HL-60 (cell line): ENCODE results near the gene NEB.

Experiments used
- DNase-seq, 2 experiments: peaks; one replicate each; pipeline ENCODE4 v3.0.0-alpha.2; 2010 to 2020; ENCODE audit warnings: low read depth in 1 of 2, low spot score in 1 of 2
- H3K27ac ChIP-seq: fragments of 250-450 bp; sonication (Bioruptor Pico); replicated peaks from 2 replicates; pipeline ENCODE4 v1.5.1; 2020; ENCODE audit warnings: mild to moderate bottlenecking, moderate library complexity
- H3K27me3 ChIP-seq: fragments of 250-450 bp; sonication (Bioruptor Pico); 2 replicates; pipeline ENCODE4 v1.5.1; 2021; ENCODE audit warnings: mild to moderate bottlenecking, moderate library complexity; ENCODE audit not compliant: insufficient read depth, poor library complexity, severe bottlenecking
- H3K4me3 ChIP-seq: replicated peaks from 2 replicates; pipeline ENCODE4 v1.5.1; 2011; ENCODE audit warnings: mild to moderate bottlenecking, control low read depth, low read length; ENCODE audit not compliant: insufficient read depth
- CTCF ChIP-seq: IDR thresholded peaks from one replicate; pipeline ENCODE4 v1.5.1; 2011; ENCODE audit warnings: low read length, control low read depth, inconsistent platforms; ENCODE audit not compliant: insufficient read depth
- GABPA ChIP-seq: IDR thresholded peaks from 2 replicates; pipeline ENCODE4 v1.6.1; 2012; ENCODE audit warnings: low read depth
- POLR2AphosphoS5 ChIP-seq: IDR thresholded peaks from 2 replicates; pipeline ENCODE4 v1.6.1; 2012; ENCODE audit warnings: low read depth
- SPI1 ChIP-seq: IDR thresholded peaks from 2 replicates; pipeline ENCODE4 v1.6.1; 2012; ENCODE audit warnings: low read depth, mild to moderate bottlenecking, borderline replicate concordance
- TF ChIP-seq, protein P1 (sequence below): IDR thresholded peaks from 2 replicates; pipeline ENCODE4 v1.6.1; 2012; ENCODE audit warnings: low read depth; ENCODE audit not compliant: insufficient replicate concordance

NEB gene

GRCh38 chr2:151544449-151544848 lies 189.8 kb downstream of the NEB start:
- no peak for DNase-seq
- no peak overlapping the region for H3K27ac ChIP-seq
- no peak overlapping the region for H3K4me3 ChIP-seq
- H3K27me3 ChIP-seq: no peaks in the 10 kb centered on the region
- TF ChIP-seq SPI1: no peak
- TF ChIP-seq CTCF: no peak
- TF ChIP-seq, protein P1, sequence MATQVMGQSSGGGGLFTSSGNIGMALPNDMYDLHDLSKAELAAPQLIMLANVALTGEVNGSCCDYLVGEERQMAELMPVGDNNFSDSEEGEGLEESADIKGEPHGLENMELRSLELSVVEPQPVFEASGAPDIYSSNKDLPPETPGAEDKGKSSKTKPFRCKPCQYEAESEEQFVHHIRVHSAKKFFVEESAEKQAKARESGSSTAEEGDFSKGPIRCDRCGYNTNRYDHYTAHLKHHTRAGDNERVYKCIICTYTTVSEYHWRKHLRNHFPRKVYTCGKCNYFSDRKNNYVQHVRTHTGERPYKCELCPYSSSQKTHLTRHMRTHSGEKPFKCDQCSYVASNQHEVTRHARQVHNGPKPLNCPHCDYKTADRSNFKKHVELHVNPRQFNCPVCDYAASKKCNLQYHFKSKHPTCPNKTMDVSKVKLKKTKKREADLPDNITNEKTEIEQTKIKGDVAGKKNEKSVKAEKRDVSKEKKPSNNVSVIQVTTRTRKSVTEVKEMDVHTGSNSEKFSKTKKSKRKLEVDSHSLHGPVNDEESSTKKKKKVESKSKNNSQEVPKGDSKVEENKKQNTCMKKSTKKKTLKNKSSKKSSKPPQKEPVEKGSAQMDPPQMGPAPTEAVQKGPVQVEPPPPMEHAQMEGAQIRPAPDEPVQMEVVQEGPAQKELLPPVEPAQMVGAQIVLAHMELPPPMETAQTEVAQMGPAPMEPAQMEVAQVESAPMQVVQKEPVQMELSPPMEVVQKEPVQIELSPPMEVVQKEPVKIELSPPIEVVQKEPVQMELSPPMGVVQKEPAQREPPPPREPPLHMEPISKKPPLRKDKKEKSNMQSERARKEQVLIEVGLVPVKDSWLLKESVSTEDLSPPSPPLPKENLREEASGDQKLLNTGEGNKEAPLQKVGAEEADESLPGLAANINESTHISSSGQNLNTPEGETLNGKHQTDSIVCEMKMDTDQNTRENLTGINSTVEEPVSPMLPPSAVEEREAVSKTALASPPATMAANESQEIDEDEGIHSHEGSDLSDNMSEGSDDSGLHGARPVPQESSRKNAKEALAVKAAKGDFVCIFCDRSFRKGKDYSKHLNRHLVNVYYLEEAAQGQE: no peak
- TF ChIP-seq GABPA: no peak
- no peak for TF ChIP-seq POLR2AphosphoS5

DNA sequence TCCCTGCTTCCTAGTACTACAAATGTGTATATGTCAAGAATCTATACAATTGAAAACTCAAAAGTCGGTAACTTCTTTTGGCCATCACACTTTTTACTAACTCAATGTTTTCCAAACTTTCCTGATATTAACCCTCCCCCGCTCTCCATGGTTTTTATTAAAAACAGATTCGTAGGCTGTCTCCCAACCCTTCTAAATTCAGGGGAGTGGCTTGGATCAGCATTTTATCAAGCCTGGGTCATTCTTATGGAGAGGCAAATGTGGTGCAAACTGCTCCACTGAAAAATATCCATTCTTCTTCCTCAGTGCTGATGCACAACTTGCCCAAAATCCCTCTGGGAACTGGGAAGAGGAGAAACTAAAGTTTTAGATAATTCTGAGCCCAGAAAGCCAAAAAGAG lies 190.4 kb downstream of the NEB start:
- H3K4me3 ChIP-seq: no peak overlapping the region
- no peak overlapping the region for H3K27ac ChIP-seq
- TF ChIP-seq CTCF (no peak), POLR2AphosphoS5 (no peak), SPI1 (no peak), GABPA (no peak)
- TF ChIP-seq, protein P1: no peak
- DNase-seq: no peak
- H3K27me3 ChIP-seq: no peaks in the 10 kb centered on the region

DNA sequence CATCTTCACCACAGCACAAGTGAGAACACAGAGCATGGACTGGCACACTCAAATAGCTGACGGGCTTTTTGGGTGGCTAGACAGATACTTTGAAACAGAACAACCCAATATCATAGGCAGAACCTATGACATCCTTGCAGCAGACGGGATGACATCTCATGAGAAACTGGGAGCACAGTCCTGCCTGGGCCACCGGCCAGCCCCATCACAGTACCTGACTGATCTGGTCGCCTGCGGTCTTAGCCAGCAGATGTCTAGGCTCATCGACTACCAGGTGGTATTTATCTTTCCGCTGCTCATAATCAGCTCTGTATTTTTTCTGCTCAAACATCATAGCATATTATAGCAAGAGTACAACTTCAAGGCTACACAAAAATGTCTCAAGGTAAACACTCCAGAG lies 200.3 kb downstream of the NEB start:
- no peak overlapping the region for H3K27ac ChIP-seq
- TF ChIP-seq GABPA (no peak), SPI1 (no peak)

DNA sequence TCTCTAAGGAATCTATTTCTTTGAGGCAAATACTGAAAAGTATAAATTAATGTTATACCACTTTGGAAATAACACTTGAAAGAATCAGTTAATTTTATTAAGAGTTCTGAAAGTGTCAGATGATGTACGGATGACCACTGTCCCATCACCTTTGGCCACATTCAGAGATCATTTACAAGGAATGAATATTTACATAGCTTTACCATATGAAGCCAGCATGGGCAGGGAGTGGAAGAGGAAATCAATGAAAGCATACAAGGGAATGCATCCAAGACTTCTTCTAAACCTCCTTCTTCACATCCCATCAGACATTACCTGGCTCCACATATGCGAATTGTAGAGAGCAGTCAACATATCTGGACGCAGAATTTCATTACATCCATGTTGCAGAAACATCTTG lies 201.1 kb downstream of the NEB start:
- Histone ChIP-seq H3K27me3 (no peaks in the 10 kb centered on the region), H3K27ac (no peak overlapping the region), H3K4me3 (no peak overlapping the region)
- TF ChIP-seq SPI1: no peak
- no peak for DNase-seq

More for the DNA sequence above, 200.3 kb downstream of the NEB start:
- Histone ChIP-seq H3K4me3 (no peak overlapping the region), H3K27me3 (no peaks in the 10 kb centered on the region)
- no peak for DNase-seq

DNA sequence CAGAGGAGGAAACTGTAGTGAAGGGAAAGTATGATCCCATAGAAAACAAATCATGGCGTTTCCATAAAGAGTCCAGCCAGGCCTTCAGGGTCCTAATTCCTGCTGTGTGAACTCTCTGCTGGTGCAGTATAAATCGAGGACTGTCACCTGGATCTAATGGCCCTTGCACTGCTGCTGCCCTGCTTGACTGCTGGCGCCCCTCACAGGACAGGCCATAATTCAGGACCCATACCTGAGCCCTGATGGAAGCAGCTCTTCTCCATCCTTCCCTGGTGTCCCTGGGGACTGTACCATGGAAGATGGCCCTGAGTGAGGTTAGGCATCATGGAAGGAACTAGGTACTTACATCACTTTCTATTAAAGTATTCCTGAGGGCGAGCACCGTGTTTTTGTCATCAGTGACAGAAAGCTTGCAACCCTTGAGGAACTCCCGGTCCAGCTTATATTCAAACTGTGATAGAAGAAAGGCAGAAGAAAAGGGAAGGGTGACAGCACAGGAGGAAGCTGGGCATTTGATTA lies 207.6 kb downstream of the NEB start:
- TF ChIP-seq SPI1: no peak
- TF ChIP-seq, protein P1: no peak
- TF ChIP-seq CTCF: no peak
- TF ChIP-seq POLR2AphosphoS5: no peak
- TF ChIP-seq GABPA: no peak
- no peaks in the 10 kb centered on the region for H3K27me3 ChIP-seq
- H3K27ac ChIP-seq: no peak overlapping the region
- DNase-seq: no peak
- H3K4me3 ChIP-seq: no peak overlapping the region
